HG03432 (cell line): ENCODE data around the gene SOS1.
"Not testable (repeated sequence)": the region's sequence is repeated elsewhere in the genome, so short reads cannot be mapped to it uniquely, and the experiment has no call there.

Experiments used
- ATAC-seq: cut with Tn5 transposase; IDR thresholded peaks from one replicate; pipeline ENCODE4 v1.9.1; 2021; ENCODE audit warnings: mild to moderate bottlenecking, moderate library complexity; ENCODE audit not compliant: unreplicated experiment

SOS1 gene

GRCh38 chr2:39120771-39121522 lies at the start of gene SOS1:
Gene SOS1, minus strand, starts transcription at chr2:39121051. Its CDS starts 629 bp downstream, at chr2:39120422.
- peak; percentile 59 for ATAC-seq

DNA sequence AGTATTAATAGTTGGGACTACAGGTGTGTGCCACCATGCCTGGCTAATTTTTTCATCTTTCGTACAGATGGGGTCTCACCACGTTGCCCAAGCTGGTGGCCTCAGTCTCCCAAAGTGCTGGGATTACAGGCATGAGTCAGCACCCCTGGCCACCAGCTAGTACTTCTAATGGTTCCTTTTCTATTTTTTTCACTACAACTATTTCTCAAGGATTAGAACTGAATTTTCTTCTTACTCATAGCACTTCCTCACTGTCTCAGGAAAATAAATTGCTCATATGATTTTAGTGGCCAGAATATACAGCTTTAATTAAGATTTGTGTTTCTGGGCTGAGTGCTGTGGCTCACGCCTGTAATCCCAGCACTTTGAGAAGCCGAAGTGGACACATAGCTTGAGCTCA lies 43.2 kb upstream of the SOS1 start:
- no peak for ATAC-seq

- no peak for ATAC-seq
These were observed 40.1 kb upstream of the SOS1 start for GRCh38 chr2:39160982-39161381.

GRCh38 chr2:39159283-39159682 lies 38.4 kb upstream of the SOS1 start:
- no peak for ATAC-seq

DNA sequence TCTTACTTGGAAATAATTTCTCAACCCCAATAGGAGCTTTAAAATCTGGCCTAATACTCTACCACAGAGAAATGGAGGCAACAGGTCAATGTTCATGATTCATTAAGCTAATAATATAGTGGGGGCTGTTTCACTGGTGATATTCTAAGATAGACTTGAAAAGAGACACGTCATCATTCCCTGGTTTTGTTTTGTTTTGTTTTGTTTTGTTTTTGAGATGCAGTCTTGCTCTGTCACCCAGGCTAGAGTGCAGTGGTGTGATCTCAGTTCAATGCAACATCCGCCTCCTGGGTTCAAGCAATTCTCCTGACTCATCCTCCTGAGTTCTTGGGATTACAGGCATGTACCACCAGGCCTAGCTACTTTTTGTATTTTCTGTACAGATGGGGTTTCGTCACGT lies 37.5 kb upstream of the SOS1 start:
- no peak for ATAC-seq

DNA sequence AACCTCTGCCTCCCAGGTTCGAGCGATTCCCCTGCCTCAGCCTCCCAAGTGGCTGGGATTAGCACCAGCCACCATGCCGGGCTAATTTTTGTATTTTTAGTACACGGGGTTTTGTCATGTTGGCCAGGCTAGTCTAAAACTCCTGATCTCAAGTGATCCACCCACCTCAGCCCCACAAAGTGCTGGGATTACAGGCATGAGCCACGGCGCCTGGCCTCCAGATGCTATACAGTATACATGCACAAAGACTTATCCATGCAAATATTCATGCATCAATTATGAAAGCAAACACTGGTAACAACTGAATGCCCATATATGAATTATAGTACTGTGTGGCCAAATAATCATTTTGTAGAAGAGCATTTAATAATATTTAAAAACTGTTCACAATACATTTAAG lies 36.0 kb upstream of the SOS1 start:
- ATAC-seq: no peak

- no peak for ATAC-seq
These were observed 35.3 kb upstream of the SOS1 start for GRCh38 chr2:39156107-39156506.

- not testable (repeated sequence) for ATAC-seq
These were observed 34.7 kb upstream of the SOS1 start for GRCh38 chr2:39155573-39155972.

DNA sequence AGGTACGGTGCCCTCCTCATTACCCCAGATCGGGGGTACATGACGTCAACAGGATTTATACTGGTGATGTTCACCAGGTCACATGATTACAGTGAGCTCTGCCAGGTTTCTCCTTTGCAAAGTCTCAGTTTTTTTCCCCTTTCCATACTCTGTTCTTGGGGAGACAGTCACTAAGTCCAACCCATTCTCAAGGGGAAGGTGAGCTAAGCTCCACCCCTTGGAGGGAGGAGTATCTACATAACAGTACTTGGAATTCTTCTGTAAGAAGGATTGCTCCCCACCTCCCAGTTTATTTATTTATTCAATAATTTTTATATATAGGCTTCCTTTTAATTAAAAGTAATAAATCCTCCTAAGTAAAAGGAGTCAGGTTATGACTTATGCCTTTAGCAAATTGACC lies 34.1 kb upstream of the SOS1 start:
- ATAC-seq: no peak

DNA sequence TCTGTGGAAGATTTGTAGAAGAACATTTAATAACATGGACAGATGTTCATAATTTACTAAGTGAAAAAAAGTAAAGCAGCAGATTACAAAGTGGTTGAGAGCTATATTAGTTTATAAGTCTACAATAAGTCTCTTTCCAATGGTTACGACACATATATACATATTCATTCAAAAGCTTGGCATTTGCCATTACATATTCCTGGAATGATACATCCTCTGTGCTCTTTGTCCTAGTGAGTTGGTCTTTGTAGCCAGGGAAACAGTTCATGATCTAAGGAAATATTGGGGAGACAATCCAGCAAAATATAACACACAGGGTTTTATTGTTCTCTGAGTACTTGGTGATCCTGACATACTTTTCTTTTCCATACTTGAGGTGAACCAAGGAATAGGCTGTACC lies 32.5 kb upstream of the SOS1 start:
- no peak for ATAC-seq

- ATAC-seq: no peak
These were observed 31.7 kb upstream of the SOS1 start for GRCh38 chr2:39152504-39152903.

GRCh38 chr2:39150890-39151497 lies 30.1 kb upstream of the SOS1 start:
- no peak for ATAC-seq

GRCh38 chr2:39150102-39150562 lies 29.3 kb upstream of the SOS1 start:
- no peak for ATAC-seq

- no peak for ATAC-seq
These were observed 25.8 kb upstream of the SOS1 start for GRCh38 chr2:39146630-39147029.

DNA sequence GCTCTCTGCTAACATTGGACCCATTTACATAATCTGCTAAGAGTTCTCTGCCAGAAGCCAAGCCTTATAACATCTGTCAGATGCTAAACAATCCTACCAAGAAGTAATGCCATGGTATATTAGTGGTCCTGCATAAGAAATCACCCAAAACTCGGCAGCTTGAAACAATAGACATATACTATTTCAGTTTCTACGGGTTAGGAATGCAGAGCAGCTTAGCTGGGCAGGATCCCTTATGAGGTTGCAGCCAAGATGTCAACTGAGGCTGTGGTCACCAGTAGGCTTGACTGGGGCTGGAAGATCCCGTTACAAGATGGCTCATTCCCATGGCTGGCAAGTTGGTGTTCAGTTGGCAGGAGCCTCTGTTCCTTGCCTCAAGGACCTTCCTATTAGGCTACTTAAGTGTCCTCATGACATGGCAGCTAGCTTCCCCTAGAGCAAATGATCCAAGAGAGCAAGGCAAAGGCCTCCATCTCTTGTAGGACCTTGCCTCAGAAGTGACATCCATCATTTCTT lies 25.1 kb upstream of the SOS1 start:
- ATAC-seq: no peak

DNA sequence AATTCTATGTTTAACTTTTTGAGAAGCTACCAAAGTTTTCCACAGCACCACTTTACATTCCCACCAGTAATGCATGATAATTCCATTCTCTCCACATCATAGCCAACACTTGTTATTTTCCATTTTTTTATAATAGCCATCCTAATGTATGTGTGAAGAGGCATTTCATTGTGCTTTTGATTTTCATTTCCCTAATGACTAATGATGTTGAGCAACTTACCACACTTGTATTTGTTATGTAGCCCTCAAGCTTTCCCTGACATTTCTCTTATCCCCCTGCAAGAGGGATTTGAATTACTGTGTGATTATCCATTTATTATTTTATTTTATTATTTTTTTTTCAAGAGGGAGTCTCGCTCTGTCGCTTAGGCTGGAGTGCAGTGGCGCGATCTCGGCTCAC lies 23.6 kb upstream of the SOS1 start:
- ATAC-seq: no peak

DNA sequence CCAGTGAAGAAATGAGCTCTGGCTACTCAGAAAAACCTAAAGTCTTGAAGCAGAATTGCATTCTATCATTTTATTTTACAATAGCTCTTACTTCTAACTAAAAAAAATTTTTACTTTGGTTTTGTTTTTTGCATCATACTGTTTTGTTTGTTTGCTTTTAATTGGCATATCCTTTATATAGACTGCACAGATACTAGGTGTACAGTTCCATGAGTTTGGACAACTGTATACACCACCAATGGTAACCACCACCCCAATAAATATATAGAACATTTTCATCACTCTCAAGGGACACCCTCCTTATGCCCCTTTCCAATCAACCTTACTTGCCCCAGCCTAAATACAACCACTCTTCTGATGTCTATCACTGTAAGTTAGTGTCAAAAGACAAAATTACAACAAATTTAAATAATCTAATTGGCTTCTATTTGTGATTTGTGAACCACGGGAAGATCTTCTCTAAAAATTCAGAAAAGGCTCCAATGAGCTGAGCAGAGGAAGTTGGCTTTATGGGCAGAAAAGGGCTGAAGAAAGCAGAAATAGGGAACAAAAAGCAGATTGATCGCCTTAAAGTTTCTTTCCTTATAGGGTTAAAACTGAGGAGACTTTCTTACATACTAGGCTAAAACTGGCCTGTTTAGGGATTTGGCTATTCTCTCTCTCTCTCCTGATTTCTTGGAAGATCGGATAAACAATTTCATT lies 22.2 kb upstream of the SOS1 start:
- ATAC-seq: no peak

DNA sequence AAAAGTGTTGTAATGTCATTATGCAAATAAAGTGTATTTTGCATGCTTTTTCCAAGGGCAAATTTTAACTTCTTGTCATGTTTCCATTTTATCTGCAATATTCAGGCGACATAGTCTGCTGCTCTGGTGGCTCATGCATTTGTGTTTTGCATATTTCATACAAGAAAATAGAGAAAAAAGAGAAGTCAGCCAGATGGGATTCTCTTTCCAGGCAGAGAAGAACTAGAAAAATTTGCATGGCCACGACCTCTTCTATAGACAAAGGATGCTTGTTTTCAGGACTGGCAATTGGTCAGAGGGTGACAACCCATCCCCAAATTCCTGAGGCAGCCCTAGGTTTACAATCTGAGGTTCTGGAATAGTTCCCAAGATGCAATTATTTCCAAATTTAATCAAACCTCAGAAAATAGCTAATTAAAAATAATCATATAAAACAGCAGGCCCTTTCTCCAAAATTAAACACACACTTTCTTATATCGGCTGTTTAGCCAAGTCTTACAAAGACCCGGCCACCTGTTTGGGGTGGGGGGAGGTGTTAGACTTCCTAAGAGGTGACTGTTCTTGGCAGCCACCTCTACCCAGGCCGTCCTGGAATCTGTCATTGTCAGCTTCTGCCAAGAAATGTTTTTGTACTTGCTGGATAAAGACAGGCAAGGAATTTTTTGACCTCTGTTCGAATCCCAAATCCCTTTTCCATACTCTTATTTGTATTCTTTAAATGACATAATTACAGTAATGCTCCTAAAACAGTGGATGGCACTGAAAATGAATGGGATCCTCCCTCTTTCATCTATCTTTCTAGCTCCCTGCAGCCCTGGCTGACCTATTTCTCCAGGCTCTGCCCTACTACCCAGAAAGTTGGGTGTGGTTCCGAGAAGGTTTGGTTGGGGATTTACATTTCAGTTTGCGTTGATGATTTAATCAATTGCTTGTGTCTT lies 20.8 kb upstream of the SOS1 start:
- ATAC-seq: peak; percentile 64

DNA sequence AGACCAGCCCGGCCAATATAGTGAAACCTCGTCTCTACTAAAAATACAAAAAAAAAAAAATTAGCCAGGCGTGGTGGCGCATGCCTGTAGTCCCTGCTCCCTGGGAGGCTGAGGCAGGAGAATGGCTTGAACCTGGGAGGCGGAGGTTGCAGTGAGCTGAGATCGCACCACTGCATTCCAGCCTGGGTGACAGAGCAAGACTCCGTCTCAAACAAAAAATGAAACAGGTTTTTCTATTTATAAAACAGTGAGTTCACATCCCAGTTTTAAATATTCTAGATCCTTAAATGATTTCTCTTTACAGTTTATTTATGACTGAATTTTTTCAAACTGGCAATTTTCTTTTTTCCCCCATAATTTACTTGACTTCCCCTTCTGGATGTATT lies 20.1 kb upstream of the SOS1 start:
- ATAC-seq: not testable (repeated sequence)

- ATAC-seq: no peak
These were observed 19.5 kb upstream of the SOS1 start for GRCh38 chr2:39140322-39140847.
